HG02571 (cell line): ENCODE data around the gene CCDC174.

Experiments
- ATAC-seq: cut with Tn5 transposase; IDR thresholded peaks from one replicate; pipeline ENCODE4 v1.9.1; 2021; ENCODE audit warnings: mild to moderate bottlenecking, moderate library complexity; ENCODE audit not compliant: unreplicated experiment

The CCDC174 gene

DNA sequence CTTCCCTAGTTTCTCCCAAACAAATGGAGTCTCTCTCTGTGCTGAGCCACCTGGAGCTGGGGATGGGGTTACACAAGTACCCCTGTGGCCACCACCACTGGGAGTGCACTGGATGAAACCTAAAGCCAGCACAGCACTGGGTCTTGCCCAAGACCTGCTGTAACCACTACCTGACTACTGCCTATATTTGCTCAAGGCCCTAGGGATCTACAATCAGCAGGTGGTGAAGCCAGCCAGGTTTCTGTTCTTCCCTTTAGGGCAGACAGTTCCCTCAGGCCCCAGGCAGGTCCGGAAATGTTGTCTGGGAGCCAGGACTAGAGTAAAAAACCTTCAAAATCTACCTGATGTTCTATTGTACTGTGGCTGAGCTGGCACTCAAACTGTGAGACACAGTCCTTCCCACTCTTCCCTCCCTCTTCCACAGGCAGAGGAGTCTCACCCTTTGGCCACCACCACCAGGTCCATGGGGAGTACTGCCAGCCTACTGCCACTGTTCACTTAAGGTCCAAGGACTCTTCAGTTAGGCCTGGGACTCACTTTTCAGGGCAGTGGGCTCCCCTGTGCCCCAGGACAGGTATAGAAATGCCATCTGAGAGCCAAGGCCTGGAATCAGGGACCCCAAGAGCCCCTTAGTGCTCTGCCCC is 47.2 kb downstream of the CCDC174 start:
- ATAC-seq = no peak

DNA sequence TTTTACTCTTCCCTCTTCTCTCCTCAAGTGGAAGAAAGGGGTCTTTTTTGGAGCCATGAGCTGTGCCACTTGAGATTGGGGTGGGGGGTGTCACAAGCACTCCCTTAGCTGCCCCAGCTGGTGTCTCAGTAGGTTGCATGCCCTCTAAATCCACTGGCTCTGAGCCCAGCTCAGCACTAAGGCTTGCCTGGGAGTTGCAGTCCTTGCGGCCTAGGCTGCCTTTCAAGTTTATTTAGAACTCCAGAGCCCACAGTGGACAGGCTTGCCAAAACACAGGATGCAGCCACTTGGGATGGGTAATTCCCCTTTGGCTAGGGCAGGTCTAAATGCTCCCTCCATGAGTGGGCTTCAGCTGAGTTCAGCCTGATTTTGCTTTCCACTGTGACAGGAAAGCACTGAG is 48.1 kb downstream of the CCDC174 start:
- no peak for ATAC-seq

- ATAC-seq = no peak
Measured at GRCh38 chr3:14700891-14701290, 49.3 kb downstream of the CCDC174 start.

- ATAC-seq = no peak
Measured at GRCh38 chr3:14701676-14702075, 50.1 kb downstream of the CCDC174 start.

GRCh38 chr3:14703128-14703750 is 51.7 kb downstream of the CCDC174 start:
- no peak for ATAC-seq

GRCh38 chr3:14703791-14704190 is 52.2 kb downstream of the CCDC174 start:
- no peak for ATAC-seq

DNA sequence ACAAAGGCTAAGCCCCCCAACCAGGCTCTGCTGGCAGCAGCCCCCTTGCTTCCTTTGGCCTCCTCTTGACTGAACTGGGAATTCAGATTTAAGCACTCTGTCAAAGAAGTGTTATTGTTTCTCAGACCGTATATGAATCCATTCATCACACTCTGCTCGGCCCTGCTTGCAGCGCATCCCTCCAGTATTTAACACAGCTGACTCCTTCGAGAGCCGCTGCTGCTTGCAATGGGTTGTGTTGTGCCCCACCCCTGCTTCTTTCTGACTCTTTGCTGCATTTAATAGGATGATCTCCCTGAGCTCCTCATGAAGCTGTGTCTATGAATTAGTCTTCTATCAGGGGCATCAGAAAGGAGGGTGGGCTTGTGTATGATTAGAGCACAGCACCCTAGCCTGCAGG is 54.5 kb downstream of the CCDC174 start:
- ATAC-seq = no peak

GRCh38 chr3:14716591-14716990 is 65.0 kb downstream of the CCDC174 start:
- ATAC-seq = no peak

GRCh38 chr3:14717307-14717706 is 65.7 kb downstream of the CCDC174 start:
- ATAC-seq = no peak

GRCh38 chr3:14718539-14718938 is 67.0 kb downstream of the CCDC174 start:
- no peak for ATAC-seq

- no peak for ATAC-seq
Measured at GRCh38 chr3:14719006-14719405, 67.4 kb downstream of the CCDC174 start.

DNA sequence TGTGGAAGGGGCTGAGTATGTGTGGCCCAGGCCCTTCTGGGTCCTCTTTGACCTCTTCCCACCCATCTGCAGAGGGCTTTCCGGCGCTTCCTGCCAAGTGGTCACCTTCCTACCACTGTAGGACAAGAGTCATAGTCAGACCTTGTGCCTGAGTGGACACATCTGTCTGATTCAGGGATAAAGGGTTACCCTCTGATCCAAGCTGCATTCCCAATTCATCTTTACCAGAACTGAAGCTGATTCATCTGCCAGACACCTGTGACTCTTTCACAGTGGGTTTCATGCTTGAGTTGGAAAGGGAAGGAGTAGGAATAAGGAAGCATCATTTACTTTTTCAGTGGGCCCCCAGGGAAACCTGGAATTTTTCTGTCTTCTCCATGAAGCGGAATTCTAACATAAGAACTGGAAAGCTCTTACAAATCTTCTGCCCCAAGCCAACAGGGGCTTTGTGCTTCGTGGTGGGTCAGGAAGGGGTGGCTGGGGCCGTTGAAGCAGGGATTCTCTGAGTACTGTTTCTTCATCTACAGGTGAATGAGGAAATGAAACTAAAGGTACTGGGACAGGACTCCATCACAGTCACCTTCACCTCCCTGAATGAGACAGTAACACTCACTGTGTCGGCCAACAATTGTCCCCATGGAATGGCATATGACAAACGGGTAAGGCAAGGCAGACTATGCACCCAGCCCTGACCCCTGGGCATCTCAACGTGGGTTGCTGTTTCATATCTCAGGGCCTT is 69.7 kb downstream of the CCDC174 start:
- no peak for ATAC-seq
